Superior temporal gyrus (tissue), 1 donor: ENCODE results near the gene EDC4.
"Not testable (repeated sequence)": the region's sequence is repeated elsewhere in the genome, so short reads cannot be mapped to it uniquely, and the experiment has no call there.

Experiments used
- DNase-seq: peaks from one replicate; pipeline ENCODE4 v3.0.0-alpha.2; 2016; ENCODE audit errors: extremely low spot score

The EDC4 gene

GRCh38 chr16:67853670-67854069 is 19.2 kb upstream of the EDC4 start:
- DNase-seq, result no peak

DNA sequence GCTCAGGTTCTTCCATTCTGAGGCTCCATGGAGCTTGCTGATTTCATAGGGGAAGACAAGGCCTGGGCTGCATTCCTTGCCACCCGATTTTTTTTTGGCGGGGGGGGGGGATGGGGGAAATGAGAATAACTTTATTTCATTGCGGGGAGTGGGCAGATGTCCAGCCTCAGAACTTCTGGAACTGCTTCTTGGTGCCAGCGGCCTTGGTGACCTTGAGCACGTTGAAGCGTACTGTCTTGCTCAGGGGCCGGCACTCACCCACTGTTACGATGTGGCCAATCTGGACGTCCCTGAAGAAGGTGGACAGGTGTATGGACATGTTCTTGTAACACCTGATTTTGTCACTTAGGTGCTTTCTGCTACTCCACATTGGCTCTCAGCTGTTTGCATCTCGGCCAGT is 17.1 kb upstream of the EDC4 start:
- DNase-seq, result no peak

GRCh38 chr16:67856927-67857546 is 15.8 kb upstream of the EDC4 start:
- no peak for DNase-seq

DNA sequence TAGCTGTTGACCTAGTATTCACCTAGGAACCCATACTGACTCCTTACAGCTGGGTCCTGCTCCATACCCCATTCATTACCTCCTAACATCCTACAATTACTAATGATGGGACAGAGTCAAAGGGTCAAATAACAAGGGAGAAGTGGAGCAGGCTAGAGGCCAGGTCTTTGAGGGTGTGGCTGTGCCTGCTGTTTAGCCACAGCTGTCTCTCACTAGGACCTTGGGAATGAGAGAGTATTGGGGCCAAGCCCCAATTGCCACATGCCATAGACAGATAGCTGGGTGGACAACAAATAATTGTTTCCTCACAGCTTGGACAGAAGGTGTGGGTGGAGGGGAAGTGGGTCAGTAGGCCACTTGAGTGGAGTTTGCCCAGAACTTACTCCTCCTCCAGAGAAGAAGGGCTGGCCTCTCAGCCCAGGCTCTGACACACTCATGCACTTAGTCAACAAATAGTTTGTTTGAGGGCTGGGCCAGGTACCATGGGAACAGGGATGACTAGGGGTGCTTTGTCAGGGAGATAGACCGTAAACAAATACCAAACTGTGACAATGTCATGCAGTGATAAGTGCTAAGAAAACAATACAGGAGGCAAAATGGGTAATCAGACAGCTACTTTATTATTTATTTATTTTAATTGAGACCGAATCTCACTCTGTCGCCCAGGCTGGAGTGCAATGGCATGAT is 15.2 kb upstream of the EDC4 start:
- DNase-seq, result no peak

DNA sequence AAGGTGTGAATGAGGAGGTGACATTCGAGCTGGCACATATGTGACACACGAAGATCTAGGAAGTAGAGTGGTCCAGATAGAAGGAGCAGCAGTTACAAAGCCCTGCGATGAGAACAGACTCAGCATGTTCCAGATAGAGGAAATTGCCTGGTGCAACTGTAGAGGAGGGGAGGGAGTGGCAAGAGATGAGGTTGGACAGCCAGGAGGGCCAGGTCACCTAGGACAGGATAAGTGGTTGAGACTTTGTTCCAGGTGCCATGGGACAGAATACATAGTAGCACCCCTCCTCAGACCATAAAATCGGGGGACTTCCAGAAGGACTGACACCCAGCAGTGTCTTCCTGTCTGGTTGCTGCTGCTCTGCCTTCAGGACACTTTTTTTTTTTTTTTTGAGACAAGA is 14.4 kb upstream of the EDC4 start:
- no peak for DNase-seq

GRCh38 chr16:67860589-67861398 is 12.1 kb upstream of the EDC4 start:
- no peak for DNase-seq

- DNase-seq, result no peak
Observed at GRCh38 chr16:67861877-67862276, 11.0 kb upstream of the EDC4 start.

DNA sequence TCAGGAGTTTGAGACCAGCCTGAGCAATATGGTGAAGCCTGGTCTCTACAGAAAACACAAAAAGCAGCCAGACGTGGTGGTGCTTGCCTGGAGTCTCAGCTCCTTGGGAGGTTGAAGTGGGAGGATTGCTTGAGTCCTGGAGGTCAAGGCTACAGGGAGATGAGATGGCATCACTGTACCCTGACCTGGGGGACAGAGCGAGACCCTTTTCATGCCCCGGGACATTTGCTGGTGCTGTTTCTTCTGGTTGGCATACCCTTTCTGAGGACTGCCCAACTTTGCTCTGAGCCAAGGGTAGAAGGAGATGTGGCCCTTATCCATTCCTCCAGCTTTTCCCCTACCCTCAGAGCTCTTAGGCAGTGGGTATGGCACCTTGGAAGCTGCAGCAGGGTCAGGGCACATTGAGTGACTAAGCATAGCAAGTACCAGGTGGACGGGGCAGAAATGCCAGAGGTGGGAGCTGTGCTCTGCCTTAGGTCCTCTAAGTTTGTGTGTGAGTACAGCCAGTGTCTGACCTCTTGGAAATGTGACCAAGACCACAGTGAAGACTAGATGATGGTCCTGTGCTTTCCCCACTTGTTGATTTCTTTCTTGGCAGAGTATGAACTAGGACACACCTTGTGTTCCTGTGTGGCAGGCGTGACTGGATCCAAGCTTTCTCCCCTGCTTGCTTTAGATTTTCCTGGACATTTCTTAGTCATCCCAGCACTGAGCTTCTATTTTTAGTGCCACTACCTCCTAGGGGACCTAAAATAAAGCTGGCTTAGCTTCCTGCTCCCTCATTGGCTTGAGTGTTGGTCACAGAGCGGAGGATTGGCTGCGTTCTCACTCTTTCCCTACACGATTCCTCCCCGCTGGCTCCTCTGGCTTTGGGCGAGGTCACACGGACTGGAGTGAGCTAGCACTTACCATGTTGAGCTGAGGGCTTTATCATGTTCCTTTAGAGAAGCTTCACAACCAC is 9.9 kb upstream of the EDC4 start:
- DNase-seq, result peak; percentile 67

- DNase-seq, result not testable (repeated sequence)
Observed at GRCh38 chr16:67864044-67864443, 8.8 kb upstream of the EDC4 start.

DNA sequence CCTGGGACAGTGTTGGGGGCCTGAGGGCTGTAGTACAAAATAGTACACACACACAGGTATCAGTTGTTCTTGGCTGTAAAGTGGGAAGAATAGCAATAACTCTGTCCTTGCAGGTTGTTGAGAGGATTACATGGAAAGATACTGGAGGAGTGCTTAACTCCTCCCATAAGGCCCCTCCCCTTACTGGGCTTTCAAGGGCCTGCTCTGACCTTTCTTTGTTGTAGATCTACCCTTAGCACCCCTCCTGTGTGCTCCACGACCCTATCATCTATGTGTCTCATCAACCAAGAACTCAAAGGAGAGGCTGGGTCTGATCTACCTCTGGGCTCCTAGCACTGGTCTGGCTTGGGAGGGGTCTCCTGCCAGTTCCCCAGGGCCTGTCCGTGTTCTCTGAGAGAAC is 8.3 kb upstream of the EDC4 start:
- DNase-seq, result no peak

DNA sequence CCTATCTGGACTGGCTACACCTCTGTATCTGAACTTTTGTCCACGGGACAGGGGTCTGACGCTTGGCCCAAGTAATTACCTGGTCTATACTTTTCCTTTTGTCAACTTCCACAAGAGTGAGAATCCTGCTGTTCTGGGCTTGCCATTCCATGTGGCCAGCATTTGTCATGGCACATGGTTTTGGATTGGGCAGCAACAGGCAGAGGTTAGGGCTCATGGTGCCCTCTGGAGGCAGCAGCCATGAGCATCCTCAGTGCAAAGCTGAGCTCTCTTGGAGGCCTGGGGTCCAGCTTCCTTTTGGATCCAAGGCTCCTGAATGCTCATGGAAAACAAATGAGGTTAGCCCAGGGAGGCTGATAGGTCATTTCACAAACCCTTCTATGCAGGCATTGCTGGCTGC is 7.5 kb upstream of the EDC4 start:
- DNase-seq, result no peak

DNA sequence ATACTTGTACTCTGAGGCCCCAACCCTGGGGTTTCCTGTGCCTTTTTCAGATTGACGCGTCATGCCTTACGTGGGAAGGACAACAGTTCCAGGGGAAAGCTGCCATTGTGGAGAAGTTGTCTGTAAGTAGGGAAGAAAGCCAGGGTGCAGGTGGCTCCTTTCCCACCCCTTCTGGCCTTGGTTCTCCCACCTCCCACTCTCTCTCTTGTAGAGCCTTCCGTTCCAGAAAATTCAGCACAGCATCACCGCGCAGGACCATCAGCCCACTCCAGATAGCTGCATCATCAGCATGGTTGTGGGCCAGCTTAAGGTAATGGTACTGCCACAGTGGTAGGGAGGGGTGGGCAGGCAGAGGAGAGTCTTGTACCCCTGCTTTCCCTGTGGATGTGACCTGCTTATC is 4.6 kb upstream of the EDC4 start:
- DNase-seq, result no peak

DNA sequence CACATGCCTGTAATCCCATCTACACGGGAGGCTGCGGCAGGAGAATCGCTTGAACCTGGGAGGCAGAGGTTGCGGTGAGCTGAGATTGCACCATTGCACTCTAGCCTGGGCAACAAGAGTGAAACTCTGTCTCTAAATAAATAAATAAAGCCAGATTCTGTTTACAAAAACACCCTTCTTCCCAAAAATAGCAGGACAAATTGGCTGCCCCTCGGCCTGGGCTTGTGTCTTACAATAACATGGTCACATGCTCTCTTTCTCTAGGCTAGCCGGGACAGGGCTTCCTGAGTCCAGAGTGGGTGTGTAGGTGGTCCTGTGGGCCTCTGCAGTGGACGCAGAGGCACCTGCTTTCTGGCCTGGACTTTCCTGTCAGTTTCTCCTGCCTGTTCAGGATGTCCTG is 3.2 kb upstream of the EDC4 start:
- DNase-seq, result no peak

- no peak for DNase-seq
Observed at GRCh38 chr16:67871256-67871655, 1.6 kb upstream of the EDC4 start.

DNA sequence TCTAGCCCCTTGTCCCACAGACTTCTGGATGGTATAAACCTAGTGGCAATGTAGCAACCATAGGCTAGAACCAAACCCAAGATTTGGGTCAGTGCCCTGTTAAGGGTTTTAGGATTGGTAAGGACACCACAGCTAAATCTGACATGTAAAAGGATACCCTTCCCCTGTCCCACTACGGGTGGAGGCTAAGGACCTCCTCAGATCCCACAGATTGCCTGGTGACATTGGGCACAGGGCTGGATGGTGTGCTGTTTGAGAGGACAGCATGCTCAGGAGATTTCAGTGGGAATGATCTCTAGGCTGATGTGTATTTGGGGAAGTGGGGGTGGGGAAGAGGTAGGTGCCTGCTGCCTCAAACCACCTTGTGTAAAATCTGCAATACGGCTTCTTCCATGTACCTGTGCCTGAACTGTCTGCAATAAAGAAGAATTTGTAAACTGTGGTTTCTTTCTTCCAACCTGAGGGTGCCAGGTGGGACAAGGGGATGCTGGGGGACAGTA is 671 bp upstream of the EDC4 start:
- no peak for DNase-seq

DNA sequence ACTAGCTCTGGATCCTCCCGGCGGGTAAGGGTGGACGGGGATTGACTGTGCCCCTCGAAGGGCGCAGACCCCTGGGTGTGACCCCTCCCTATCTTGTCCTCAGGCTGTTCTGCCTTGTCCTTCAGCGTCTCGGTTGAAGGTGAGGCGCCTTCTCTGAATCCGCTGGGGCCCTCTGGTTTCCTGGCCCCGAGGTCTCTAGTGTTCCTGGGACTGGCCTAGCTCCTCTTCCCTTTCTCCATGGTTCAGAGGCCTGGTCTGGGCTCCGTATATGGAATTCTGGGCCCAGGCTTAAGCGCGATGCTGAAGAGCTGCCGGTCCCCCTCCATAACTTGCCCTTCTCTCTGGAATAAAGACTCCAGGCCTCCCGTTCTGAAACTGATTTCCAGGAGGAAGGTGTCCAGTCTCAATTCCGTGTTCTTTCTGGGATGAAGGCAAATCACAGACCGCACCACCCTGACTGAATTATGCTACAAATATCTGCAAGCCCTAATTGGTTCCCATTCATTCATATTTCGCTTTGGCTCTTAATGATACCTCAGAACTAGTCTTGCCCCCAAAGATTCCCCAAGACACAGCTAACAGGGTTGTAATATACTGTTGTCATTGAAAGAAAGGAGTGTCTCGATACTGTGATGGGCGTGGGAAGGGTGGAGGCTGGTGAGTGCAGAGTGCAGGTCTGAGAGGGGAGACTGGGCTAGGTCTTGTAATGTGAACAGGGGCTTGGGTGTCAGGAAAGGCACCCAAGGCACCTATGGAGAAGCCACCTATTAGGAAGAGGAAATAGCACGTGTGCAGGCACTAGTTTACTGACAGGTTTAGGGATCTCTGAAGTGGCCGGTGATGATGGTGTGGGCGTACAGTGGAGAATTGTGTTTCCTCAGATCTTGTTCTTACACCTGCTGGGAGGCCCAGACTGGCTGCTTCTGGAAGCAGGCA is 851 bp downstream of the EDC4 start:
- DNase-seq, result peak; percentile 27

- no peak for DNase-seq
Observed at GRCh38 chr16:67874372-67874771, 1.5 kb downstream of the EDC4 start.

DNA sequence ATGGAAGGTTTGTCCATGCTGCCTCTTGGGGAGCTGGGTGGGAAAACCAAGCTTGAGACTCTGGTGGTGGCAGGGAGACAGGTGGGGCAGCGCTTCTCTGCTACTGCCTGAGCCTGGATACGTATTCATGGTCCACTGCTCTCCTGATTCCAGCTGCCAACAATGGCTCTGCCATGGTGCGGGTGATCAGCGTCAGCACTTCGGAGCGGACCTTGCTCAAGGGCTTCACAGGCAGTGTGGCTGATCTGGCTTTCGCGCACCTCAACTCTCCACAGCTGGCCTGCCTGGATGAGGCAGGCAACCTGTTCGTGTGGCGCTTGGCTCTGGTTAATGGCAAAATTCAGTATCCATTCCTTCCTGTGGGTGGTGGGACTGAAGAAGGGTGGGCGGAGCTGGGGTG is 4.2 kb downstream of the EDC4 start:
- no peak for DNase-seq

GRCh38 chr16:67878232-67878631 is 5.4 kb downstream of the EDC4 start:
- DNase-seq, result no peak

DNA sequence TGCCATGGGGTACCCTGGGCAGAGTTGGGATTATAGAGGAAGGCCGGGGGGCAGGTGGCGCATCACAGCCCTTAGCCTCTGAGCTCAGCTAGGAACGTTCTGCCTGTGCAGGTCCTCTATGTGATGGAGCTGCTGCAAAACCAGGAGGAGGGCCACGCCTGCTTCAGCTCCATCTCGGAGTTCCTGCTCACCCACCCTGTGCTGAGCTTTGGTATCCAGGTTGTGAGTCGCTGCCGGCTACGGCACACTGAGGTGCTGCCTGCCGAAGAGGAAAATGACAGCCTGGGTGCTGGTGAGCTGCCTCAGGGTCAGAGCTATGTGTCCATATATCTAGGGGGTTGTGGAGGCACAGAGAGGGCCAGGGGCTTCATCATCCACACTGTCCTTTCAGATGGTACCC is 6.0 kb downstream of the EDC4 start:
- DNase-seq, result no peak

DNA sequence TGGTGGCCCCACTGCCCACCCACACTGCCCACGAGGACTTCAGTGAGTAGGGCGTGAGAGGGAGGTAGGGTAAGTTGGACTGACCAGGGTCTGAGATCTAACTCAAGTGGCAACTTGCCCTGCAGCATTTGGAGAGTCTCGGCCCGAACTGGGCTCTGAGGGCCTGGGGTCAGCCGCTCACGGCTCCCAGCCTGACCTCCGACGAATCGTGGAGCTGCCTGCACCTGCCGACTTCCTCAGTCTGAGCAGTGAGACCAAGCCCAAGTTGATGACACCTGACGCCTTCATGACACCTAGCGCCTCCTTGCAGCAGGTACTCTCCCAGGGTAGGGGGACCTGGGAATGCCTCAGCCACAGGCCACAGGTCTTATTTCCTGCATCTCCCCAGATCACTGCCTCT is 6.6 kb downstream of the EDC4 start:
- DNase-seq, result no peak
